Activated naive CD8-positive, alpha-beta T cell treated with anti-CD3 and anti-CD28 coated beads, Interleukin-2, amount 50 U/mL, for 24 hours (primary cell): ENCODE data around the gene C13orf46.

ENCODE experiments used
- ATAC-seq: fragments of 150-1000 bp; cut with Tn5 transposase; one replicate; pipeline ENCODE4 v1.10.0; 2021
- DNase-seq: peaks from one replicate; pipeline ENCODE4 v3.0.0; 2021
- H3K27ac Mint-ChIP-seq: one replicate; pipeline ENCODE4 v1.8.0; 2021; ENCODE audit warnings: mild to moderate bottlenecking, mixed read lengths
- H3K27me3 Mint-ChIP-seq: one replicate; pipeline ENCODE4 v1.8.0; 2021; ENCODE audit warnings: mixed read lengths
- H3K36me3 Mint-ChIP-seq: one replicate; pipeline ENCODE4 v1.8.0; 2021; ENCODE audit warnings: low read depth, mixed read lengths
- H3K4me1 Mint-ChIP-seq: one replicate; pipeline ENCODE4 v1.8.0; 2021; ENCODE audit warnings: mixed read lengths
- H3K4me3 Mint-ChIP-seq: one replicate; pipeline ENCODE4 v1.8.0; 2021; ENCODE audit warnings: mild to moderate bottlenecking, moderate library complexity, mixed read lengths
- H3K9me3 Mint-ChIP-seq: one replicate; pipeline ENCODE4 v1.8.0; 2021; ENCODE audit warnings: mixed read lengths

The C13orf46 gene

GRCh38 chr13:113951246-113951999 is 22.5 kb downstream of the C13orf46 start:
- H3K27me3 Mint-ChIP-seq, result no peaks in the 10 kb centered on the region
- ATAC-seq, result peak; percentile 72
- H3K4me1 Mint-ChIP-seq, result peaks cover 4% of the 10 kb centered on the region
- H3K36me3 Mint-ChIP-seq, result peaks cover 8% of the 10 kb centered on the region
- peak; percentile 65 for DNase-seq
- H3K27ac Mint-ChIP-seq, result no peak overlapping the region
- H3K9me3 Mint-ChIP-seq, result no peaks in the 10 kb centered on the region
- H3K4me3 Mint-ChIP-seq, result no peak overlapping the region

- ATAC-seq, result peak; percentile 17
Measured at GRCh38 chr13:113950451-113951245, 23.2 kb downstream of the C13orf46 start.

DNA sequence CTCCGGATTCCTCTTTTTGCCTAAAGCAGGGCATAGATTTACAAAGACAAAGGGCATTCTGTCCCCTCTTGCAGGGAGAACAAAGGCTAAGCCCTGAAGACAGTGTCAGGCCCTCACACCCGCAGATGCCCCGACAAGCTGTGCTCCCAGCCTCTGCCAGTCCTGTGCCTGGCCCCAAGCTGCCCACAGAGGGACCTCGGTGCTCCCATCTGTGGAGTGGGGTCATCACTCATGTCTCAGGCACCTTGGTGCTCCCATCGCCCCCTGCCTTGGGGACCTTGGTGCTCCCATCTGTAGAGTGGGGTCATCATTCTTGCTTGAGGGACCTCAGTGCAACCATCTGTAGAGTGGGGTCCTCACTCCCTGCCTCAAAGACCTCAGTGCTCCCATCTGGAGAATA is 24.3 kb downstream of the C13orf46 start:
- DNase-seq, result no peak
- Mint-ChIP-seq H3K27ac (no peak overlapping the region), H3K4me3 (no peak overlapping the region), H3K4me1 (peaks cover 4% of the 10 kb centered on the region), H3K27me3 (no peaks in the 10 kb centered on the region), H3K36me3 (peaks cover under 1% of the 10 kb centered on the region), H3K9me3 (no peaks in the 10 kb centered on the region)
- ATAC-seq, result no peak

More at GRCh38 chr13:113950451-113951245, 23.2 kb downstream of the C13orf46 start:
- no peak overlapping the region for H3K27ac Mint-ChIP-seq
- no peaks in the 10 kb centered on the region for H3K27me3 Mint-ChIP-seq
- peaks cover 4% of the 10 kb centered on the region for H3K4me1 Mint-ChIP-seq
- H3K36me3 Mint-ChIP-seq, result peaks cover 4% of the 10 kb centered on the region
- no peak for DNase-seq
- H3K9me3 Mint-ChIP-seq, result no peaks in the 10 kb centered on the region
- no peak overlapping the region for H3K4me3 Mint-ChIP-seq

DNA sequence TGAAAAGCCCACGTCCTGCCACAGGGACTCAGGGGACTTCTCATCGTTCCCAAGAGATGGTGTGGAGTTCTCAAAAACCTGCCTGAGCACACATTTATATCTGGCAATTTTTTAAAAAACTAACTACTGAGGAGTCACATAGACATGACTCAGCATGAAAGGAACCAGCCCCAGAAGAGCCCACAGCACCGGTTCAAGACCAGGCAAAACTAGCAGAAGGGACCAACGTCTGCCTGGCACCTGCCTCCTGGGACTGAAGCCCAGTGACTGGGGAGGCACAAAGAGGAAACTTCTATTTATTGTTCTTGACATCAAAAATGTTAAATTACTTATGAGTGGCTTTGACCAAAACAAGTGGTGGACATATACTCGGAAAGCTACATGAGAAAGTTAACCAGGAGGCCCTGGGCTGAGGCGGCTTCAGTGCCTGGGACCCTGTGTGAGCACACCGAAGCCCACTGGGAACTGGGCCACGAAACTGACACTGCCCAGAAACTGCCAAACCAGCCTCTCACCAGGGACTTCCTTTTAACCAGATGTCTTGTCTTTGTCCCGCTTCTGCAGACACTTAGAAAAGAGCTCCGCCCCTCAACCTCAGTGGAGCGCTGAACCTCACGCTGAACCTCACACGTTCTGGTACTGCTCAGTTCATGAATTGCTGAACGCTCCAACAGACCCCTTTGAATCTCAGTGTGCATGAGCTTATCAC is 25.7 kb downstream of the C13orf46 start:
- Mint-ChIP-seq H3K27ac (no peak overlapping the region), H3K9me3 (no peaks in the 10 kb centered on the region), H3K4me1 (peaks cover 4% of the 10 kb centered on the region), H3K27me3 (no peaks in the 10 kb centered on the region), H3K4me3 (no peak overlapping the region), H3K36me3 (no peaks in the 10 kb centered on the region)
- DNase-seq, result no peak
- ATAC-seq, result no peak

- Mint-ChIP-seq H3K36me3 (no peaks in the 10 kb centered on the region), H3K27me3 (no peaks in the 10 kb centered on the region), H3K4me3 (no peak overlapping the region), H3K9me3 (no peaks in the 10 kb centered on the region), H3K27ac (no peak overlapping the region), H3K4me1 (peaks cover 4% of the 10 kb centered on the region)
- ATAC-seq, result no peak
- no peak for DNase-seq
Measured at GRCh38 chr13:113947311-113948033, 26.4 kb downstream of the C13orf46 start.

DNA sequence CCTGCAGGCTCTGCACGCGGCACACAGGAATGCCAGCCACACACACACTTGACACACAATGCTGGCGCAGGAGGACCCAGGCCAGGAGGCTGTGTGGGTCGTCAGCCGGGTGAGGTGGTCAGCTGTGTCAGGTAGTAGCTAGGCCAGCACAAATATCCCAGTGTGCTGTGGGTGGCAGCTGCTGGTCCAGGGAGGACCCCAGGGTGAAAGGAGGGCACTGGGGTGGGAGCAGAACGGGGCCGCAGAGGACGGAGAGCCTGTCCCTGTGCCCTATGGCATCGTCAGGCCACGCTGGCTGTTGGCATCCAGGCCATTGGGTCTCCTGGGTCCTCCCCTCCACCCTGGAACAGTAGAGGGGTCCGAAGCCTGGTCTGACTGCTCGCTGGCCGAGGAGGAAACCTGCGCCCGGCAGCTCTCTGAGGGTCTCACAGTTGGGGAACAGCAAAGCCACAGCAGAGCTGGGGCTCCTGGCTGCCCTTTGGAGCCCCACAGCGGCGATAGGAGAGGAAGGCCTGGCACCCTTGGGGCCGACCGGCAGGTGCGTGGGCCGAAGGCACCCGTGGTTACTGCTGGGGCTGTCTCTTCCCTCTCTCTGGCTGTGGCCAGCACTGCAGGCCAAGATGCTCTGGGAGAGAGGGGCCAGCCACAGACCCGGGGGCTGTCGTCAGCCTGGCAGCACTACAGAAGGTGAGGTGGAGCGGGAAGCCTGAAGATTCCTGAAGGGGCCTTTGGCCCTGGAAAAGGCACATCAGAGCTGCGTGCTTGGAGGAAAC is 27.3 kb downstream of the C13orf46 start:
- Mint-ChIP-seq H3K36me3 (no peaks in the 10 kb centered on the region), H3K27me3 (no peaks in the 10 kb centered on the region), H3K4me1 (peaks cover 4% of the 10 kb centered on the region), H3K4me3 (no peak overlapping the region), H3K27ac (no peak overlapping the region), H3K9me3 (no peaks in the 10 kb centered on the region)
- ATAC-seq (no peak), DNase-seq (no peak)

DNA sequence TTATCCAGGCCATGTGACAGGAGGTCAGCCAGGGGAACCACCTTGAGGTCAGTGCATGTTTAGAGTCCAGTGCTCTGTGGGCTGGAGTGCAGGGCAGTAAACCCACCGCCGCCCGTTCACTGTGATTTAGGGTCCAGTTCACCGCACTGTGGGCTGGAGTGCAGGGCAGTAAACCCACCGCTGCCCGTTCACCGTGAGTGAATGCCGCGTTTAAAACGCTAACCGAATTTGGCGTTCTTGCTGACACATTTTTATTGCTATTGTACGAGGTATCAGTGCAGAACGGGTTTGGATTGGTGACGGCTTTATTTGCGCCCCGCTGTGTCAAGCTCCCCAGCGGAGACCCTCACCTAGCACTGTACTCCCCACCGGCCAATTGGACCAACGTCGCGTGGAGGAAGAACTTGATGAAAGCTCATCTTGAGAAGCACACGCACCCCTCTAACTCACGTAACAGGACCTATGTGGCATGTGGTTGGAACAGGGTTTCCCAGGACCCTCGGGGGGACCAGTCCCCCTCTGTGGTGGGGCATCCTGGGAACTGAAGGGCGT is 27.9 kb downstream of the C13orf46 start:
- Mint-ChIP-seq H3K4me1 (peaks cover 4% of the 10 kb centered on the region), H3K27ac (no peak overlapping the region), H3K9me3 (no peaks in the 10 kb centered on the region), H3K36me3 (no peaks in the 10 kb centered on the region), H3K27me3 (no peaks in the 10 kb centered on the region), H3K4me3 (no peak overlapping the region)
- ATAC-seq, result no peak
- DNase-seq, result no peak

GRCh38 chr13:113943821-113944565 is 29.9 kb downstream of the C13orf46 start:
- Mint-ChIP-seq H3K4me1 (peaks cover 4% of the 10 kb centered on the region), H3K36me3 (no peaks in the 10 kb centered on the region), H3K27me3 (no peaks in the 10 kb centered on the region), H3K4me3 (no peak overlapping the region), H3K9me3 (no peaks in the 10 kb centered on the region), H3K27ac (no peak overlapping the region)
- DNase-seq (no peak), ATAC-seq (peak; percentile 22)

GRCh38 chr13:113942591-113943103 is 31.2 kb downstream of the C13orf46 start:
- no peaks in the 10 kb centered on the region for H3K27me3 Mint-ChIP-seq
- H3K27ac Mint-ChIP-seq, result no peak overlapping the region

GRCh38 chr13:113941571-113942191 is 32.2 kb downstream of the C13orf46 start:
- no peak overlapping the region for H3K27ac Mint-ChIP-seq
- no peak overlapping the region for H3K4me3 Mint-ChIP-seq
- no peaks in the 10 kb centered on the region for H3K9me3 Mint-ChIP-seq
- H3K27me3 Mint-ChIP-seq, result peaks cover 2% of the 10 kb centered on the region
- H3K4me1 Mint-ChIP-seq, result no peaks in the 10 kb centered on the region
- H3K36me3 Mint-ChIP-seq, result no peaks in the 10 kb centered on the region
- DNase-seq (no peak), ATAC-seq (peak; percentile 16)

More at GRCh38 chr13:113942591-113943103, 31.2 kb downstream of the C13orf46 start:
- Mint-ChIP-seq H3K36me3 (no peaks in the 10 kb centered on the region), H3K4me3 (no peak overlapping the region), H3K9me3 (no peaks in the 10 kb centered on the region), H3K4me1 (no peaks in the 10 kb centered on the region)
- DNase-seq (no peak), ATAC-seq (no peak)

DNA sequence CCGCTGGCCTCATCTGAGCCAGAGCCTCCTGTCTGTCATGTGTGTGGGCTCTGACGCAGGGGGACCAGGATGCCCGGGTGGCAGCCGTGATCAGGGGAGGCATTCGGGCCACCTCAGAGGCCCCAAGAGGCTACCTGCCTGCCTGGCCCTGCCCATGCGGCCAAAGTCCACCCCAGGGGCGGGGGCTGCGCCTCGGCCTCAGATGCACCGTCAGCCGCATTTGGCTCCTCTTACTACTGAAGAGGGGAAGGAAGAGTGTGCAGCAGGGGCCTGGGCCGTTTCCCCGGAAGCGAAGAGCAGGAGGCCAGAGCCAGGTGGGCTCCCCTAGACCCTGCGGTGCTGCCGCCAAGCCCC is 34.0 kb downstream of the C13orf46 start:
- H3K9me3 Mint-ChIP-seq, result no peaks in the 10 kb centered on the region
- no peak overlapping the region for H3K4me3 Mint-ChIP-seq
- peaks cover 5% of the 10 kb centered on the region for H3K27me3 Mint-ChIP-seq
- no peak for DNase-seq
- no peaks in the 10 kb centered on the region for H3K4me1 Mint-ChIP-seq
- H3K27ac Mint-ChIP-seq, result no peak overlapping the region
- H3K36me3 Mint-ChIP-seq, result no peaks in the 10 kb centered on the region
- no peak for ATAC-seq

- Mint-ChIP-seq H3K9me3 (no peaks in the 10 kb centered on the region), H3K27ac (no peak overlapping the region), H3K4me3 (no peak overlapping the region), H3K27me3 (peaks cover 5% of the 10 kb centered on the region), H3K36me3 (no peaks in the 10 kb centered on the region), H3K4me1 (no peaks in the 10 kb centered on the region)
- no peak for DNase-seq
- ATAC-seq, result no peak
Measured at GRCh38 chr13:113939129-113939943, 34.5 kb downstream of the C13orf46 start.
